IMR-90 (cell line): ENCODE data around the gene LRRC56. TPM values are rescaled to one million over a fixed set of nuclear protein-coding genes. Genes with fewer than 3 reads are reported as not detected.
A peak's percentile ranks its signal among the peaks of the same experiment; 100 is the strongest.

ENCODE experiments used
- ATAC-seq: fragments of 200-7000 bp; cut with Tn5 transposase; 2 replicates; pipeline ENCODE4 v1.9.1; 2020; ENCODE audit warnings: low read depth, mild to moderate bottlenecking, moderate library complexity
- BruUV-seq: library from RNA; stranded (reverse); fragments of 400-500 nt; replicated peaks from 2 replicates; lab custom pipeline; 2021; lab: Mats Ljungman, UMichigan
- CTCF ChIA-PET: fragments of 300-600 bp; formaldehyde crosslinking; extraction: SDS; loops from one replicate; lab custom pipeline; 2021; ENCODE audit warnings: antibody characterized with exemption; lab: Yijun Ruan, JAX
- POLR2A ChIA-PET: fragments of 300-600 bp; sonication (Branson Sonifier 250); formaldehyde crosslinking; loops from one replicate; lab custom pipeline; 2022; ENCODE audit warnings: antibody characterized with exemption; ENCODE audit not compliant: unreplicated experiment; lab: Charles Lee
- DNase-seq: peaks from one replicate; pipeline ENCODE4 v3.0.0; 2013
- H2AFZ ChIP-seq: replicated peaks from 2 replicates; pipeline ENCODE3; 2013; ENCODE audit warnings: low read length, mild to moderate bottlenecking; ENCODE audit not compliant: poor library complexity
- H2AK5ac ChIP-seq: 2 replicates; pipeline ENCODE4 v1.6.1; 2013; ENCODE audit warnings: low read depth, low read length, inconsistent platforms
- H2AK9ac ChIP-seq: replicated peaks from 2 replicates; pipeline ENCODE3; 2013; ENCODE audit warnings: mild to moderate bottlenecking, low read depth, low read length, moderate library complexity; ENCODE audit not compliant: poor library complexity
- H2BK120ac ChIP-seq: 2 replicates; pipeline ENCODE4 v1.6.1; 2013; ENCODE audit warnings: low read depth, low read length, inconsistent platforms
- H2BK15ac ChIP-seq: 3 replicates; pipeline ENCODE4 v1.6.1; 2013; ENCODE audit warnings: low read depth, low read length, inconsistent platforms
- H2BK20ac ChIP-seq: 2 replicates; pipeline ENCODE4 v1.6.1; 2013; ENCODE audit warnings: low read depth, mild to moderate bottlenecking, inconsistent platforms, low read length, moderate library complexity
- H2BK5ac ChIP-seq: 2 replicates; pipeline ENCODE4 v1.6.1; 2013; ENCODE audit warnings: mild to moderate bottlenecking, low read depth, low read length, inconsistent platforms; ENCODE audit not compliant: poor library complexity, severe bottlenecking
- H3K14ac ChIP-seq: replicated peaks from 2 replicates; pipeline ENCODE4 v1.6.1; 2013; ENCODE audit warnings: low read depth, low read length, inconsistent platforms
- H3K18ac ChIP-seq: 2 replicates; pipeline ENCODE4 v1.6.1; 2013; ENCODE audit warnings: low read depth, low read length, control low read depth
- H3K23ac ChIP-seq: 2 replicates; pipeline ENCODE4 v1.6.1; 2013; ENCODE audit warnings: low read depth, low read length, inconsistent platforms
- H3K27ac ChIP-seq: 2 replicates; pipeline ENCODE4 v1.5.1; 2013; ENCODE audit warnings: mild to moderate bottlenecking, control low read depth, low read length; ENCODE audit not compliant: insufficient read depth
- H3K27me3 ChIP-seq: 2 replicates; pipeline ENCODE4 v1.6.1; 2013; ENCODE audit warnings: low read length; ENCODE audit not compliant: control insufficient read depth, insufficient read depth
- H3K36me3 ChIP-seq: 2 replicates; pipeline ENCODE4 v1.6.1; 2013; ENCODE audit warnings: low read length, mixed read lengths; ENCODE audit not compliant: control insufficient read depth, insufficient read depth
- H3K4ac ChIP-seq: 2 replicates; pipeline ENCODE4 v1.6.1; 2013; ENCODE audit warnings: low read depth, low read length, inconsistent platforms
- H3K4me1 ChIP-seq: 2 replicates; pipeline ENCODE4 v1.6.1; 2013; ENCODE audit warnings: low read length, mixed read lengths; ENCODE audit not compliant: control insufficient read depth, insufficient read depth
- H3K4me2 ChIP-seq: 2 replicates; pipeline ENCODE4 v1.6.1; 2013; ENCODE audit warnings: low read depth, mild to moderate bottlenecking, control low read depth, low read length, moderate library complexity
- H3K4me3 ChIP-seq: 2 replicates; pipeline ENCODE4 v1.5.1; 2013; ENCODE audit warnings: low read depth, mild to moderate bottlenecking, control low read depth, low read length, moderate library complexity; ENCODE audit not compliant: insufficient read depth
- H3K56ac ChIP-seq: 2 replicates; pipeline ENCODE4 v1.6.1; 2013; ENCODE audit warnings: low read length, inconsistent platforms; ENCODE audit not compliant: insufficient read depth; ENCODE audit errors: extremely low read depth
- H3K79me1 ChIP-seq, 2 experiments: 2 replicates each; pipeline ENCODE4 v1.6.1; 2013; ENCODE audit warnings: low read length in 2 of 2, inconsistent platforms in 1 of 2, low read depth in 1 of 2
- H3K9ac ChIP-seq: 2 replicates; pipeline ENCODE4 v1.6.1; 2013; ENCODE audit warnings: low read depth, low read length, control low read depth
- H3K9me1 ChIP-seq: 2 replicates; pipeline ENCODE4 v1.6.1; 2013; ENCODE audit warnings: low read length, inconsistent platforms; ENCODE audit not compliant: insufficient read depth
- H3K9me3 ChIP-seq: 2 replicates; pipeline ENCODE4 v1.6.1; 2013; ENCODE audit warnings: low read length; ENCODE audit not compliant: control insufficient read depth, insufficient read depth
- H4K20me1 ChIP-seq: 2 replicates; pipeline ENCODE4 v1.6.1; 2013; ENCODE audit warnings: low read length, inconsistent platforms; ENCODE audit not compliant: insufficient read depth
- H4K5ac ChIP-seq: 2 replicates; pipeline ENCODE4 v1.6.1; 2013; ENCODE audit warnings: mild to moderate bottlenecking, low read depth, low read length, control low read depth
- H4K8ac ChIP-seq, 2 experiments: 2 replicates each; pipeline ENCODE4 v1.6.1; 2013; ENCODE audit warnings: low read depth in 2 of 2, low read length in 2 of 2, control low read depth in 1 of 2, inconsistent platforms in 1 of 2
- H4K91ac ChIP-seq: 2 replicates; pipeline ENCODE4 v1.6.1; 2013; ENCODE audit warnings: low read depth, low read length, inconsistent platforms; ENCODE audit not compliant: insufficient read depth
- WGBS, 2 experiments: methylation state at CpG; one replicate each; pipeline versions ENCODE4 v1.1.5 to v1.1.7; 2013; ENCODE audit warnings: missing lambda C conversion rate in 2 of 2; ENCODE audit not compliant: insufficient read length in 1 of 2; ENCODE audit errors: extremely low coverage in 2 of 2; 5-methylcytosine and 5-hydroxymethylcytosine counted together
- dilution Hi-C: fragments of 300-500 bp; cut with HindIII; formaldehyde crosslinking; loops from one replicate; pipeline ENCODE4 v1.14.3; 2018; ENCODE audit warnings: low sequenced_read_pairs; ENCODE audit not compliant: unreplicated experiment
- in situ Hi-C: fragments of 300-500 bp; cut with MboI; formaldehyde crosslinking; loops from 3 replicates; pipeline ENCODE4 v1.14.3; 2019; ENCODE audit warnings: low sequenced_read_pairs, inconsistent platforms, mixed read lengths
- intact Hi-C: fragments of 100-400 bp; cut with micrococcal nuclease; formaldehyde crosslinking; loops from 2 replicates; pipeline ENCODE4 v1.10.0; 2022
- polyA plus RNA-seq, 3 experiments: library from polyadenylated mRNA; depleted of rRNA; stranded (reverse); fragments of >200 nt; gene quantifications; 2 replicates each; pipeline ENCODE4 v1.2.3, GENCODE V29; 2012; ENCODE audit warnings: low replicate concordance in 1 of 3
- total RNA-seq: library from RNA; depleted of rRNA; stranded (reverse); fragments of >200 nt; gene quantifications from 2 replicates; pipeline ENCODE4 v1.2.3, GENCODE V29; 2012
- TF ChIP-seq, protein P1 (sequence below): conservative IDR thresholded peaks from 2 replicates; pipeline ENCODE4 v1.5.1; 2012; ENCODE audit warnings: mild to moderate bottlenecking, low read depth, low read length, improper control_type of control experiment

The LRRC56 gene
- total and polyA plus RNA-seq, 2 of the 4 experiments (the other 2 are of a cell fraction) = 0.36 to 1.3 TPM

DNA sequence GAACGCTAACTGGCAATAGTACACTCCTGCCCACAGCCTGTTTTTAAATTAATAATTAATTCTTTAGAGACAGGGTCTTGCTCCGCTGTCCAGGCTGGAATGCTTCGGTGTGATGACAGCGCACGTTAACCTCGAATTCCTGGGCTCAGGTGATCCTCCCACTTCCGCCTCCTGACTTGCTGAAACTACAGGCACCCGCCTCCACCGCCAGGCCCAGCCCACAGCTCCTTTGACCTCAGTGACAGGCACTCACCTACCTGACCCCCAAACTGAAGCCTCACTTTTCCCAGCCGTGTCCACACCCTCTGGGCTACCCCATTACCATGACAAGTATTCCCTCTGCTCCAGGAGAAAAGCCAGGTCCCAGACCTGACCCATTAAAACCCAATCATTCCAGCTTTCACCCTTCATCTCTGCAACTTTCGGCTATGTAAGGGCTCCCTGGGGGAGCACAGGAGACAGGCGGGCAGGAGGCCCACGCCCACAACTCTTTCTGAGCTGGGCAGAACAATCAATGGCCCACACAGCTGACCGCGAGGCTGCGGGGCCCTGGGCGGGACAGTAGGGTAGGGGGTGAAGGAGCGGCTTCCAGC is 22.5 kb downstream of the LRRC56 start:
- Histone ChIP-seq H3K9me3 (no peaks in the 10 kb centered on the region), H4K20me1 (peaks cover 12% of the 10 kb centered on the region), H3K4me3 (peak overlapping the region; percentile 64), H3K14ac (peak overlapping the region; percentile 52; the same call in 1 of the 2 replicates), H3K27ac (no peak overlapping the region; the same call in 1 of the 2 replicates), H3K9ac (0 out of 2 replicates have a peak overlapping the region, but pooled peaks have one; percentile 17), H4K91ac (peak overlapping the region; percentile 21; the same call in 1 of the 2 replicates), H3K36me3 (no peaks in the 10 kb centered on the region), H3K56ac (no peak overlapping the region), H3K9me1 (peaks cover 5% of the 10 kb centered on the region; the same call in 1 of the 2 replicates), H3K4me2 (peak overlapping the region; percentile 70), H3K4ac (peak overlapping the region; percentile 78; the same call in 1 of the 2 replicates), H2AK5ac (peak overlapping the region; percentile 64), H3K18ac (no peak overlapping the region), H3K79me1 (peaks cover 9 to 15% of the 10 kb centered on the region in 2 experiments; a peak in 3 of 4 replicates), H2BK20ac (no peak overlapping the region), H2BK15ac (no peak overlapping the region), H4K5ac (peak overlapping the region; percentile 49; the same call in 1 of the 2 replicates), H2BK5ac (no peak overlapping the region), H4K8ac (peak overlapping the region; percentile 64 to 83; a peak in 3 of 4 replicates), H3K4me1 (peaks cover 12% of the 10 kb centered on the region), H3K27me3 (peaks cover 40% of the 10 kb centered on the region), H2AK9ac (peak overlapping the region; percentile 80), H2AFZ (peak overlapping the region; percentile 92), H2BK120ac (no peak overlapping the region), H3K23ac (no peak overlapping the region)
- POLR2A ChIA-PET = no interaction called here
- WGBS, 2 experiments = 83% methylated on average over 12 of the region's 18 CpGs; no CpG with 5 or more reads in 1 of the 2 experiments
- TF ChIP-seq, protein P1, sequence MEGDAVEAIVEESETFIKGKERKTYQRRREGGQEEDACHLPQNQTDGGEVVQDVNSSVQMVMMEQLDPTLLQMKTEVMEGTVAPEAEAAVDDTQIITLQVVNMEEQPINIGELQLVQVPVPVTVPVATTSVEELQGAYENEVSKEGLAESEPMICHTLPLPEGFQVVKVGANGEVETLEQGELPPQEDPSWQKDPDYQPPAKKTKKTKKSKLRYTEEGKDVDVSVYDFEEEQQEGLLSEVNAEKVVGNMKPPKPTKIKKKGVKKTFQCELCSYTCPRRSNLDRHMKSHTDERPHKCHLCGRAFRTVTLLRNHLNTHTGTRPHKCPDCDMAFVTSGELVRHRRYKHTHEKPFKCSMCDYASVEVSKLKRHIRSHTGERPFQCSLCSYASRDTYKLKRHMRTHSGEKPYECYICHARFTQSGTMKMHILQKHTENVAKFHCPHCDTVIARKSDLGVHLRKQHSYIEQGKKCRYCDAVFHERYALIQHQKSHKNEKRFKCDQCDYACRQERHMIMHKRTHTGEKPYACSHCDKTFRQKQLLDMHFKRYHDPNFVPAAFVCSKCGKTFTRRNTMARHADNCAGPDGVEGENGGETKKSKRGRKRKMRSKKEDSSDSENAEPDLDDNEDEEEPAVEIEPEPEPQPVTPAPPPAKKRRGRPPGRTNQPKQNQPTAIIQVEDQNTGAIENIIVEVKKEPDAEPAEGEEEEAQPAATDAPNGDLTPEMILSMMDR = no peak
- CTCF ChIA-PET = no interaction called here
- no TSS peak for BruUV-seq
- DNase-seq (no peak), ATAC-seq (no peak)
- in situ Hi-C loops = no loop called here
- intact Hi-C loops = loop anchor here (10.0 kb wide), 1 partner anchor 165 kb away; no protein-coding TSS in a partner anchor
- dilution Hi-C loops = no loop called here
